ENCODE results near the gene ZNF18.
A peak's percentile ranks its signal among the peaks of the same experiment; 100 is the strongest.

The ZNF18 gene, protein sequence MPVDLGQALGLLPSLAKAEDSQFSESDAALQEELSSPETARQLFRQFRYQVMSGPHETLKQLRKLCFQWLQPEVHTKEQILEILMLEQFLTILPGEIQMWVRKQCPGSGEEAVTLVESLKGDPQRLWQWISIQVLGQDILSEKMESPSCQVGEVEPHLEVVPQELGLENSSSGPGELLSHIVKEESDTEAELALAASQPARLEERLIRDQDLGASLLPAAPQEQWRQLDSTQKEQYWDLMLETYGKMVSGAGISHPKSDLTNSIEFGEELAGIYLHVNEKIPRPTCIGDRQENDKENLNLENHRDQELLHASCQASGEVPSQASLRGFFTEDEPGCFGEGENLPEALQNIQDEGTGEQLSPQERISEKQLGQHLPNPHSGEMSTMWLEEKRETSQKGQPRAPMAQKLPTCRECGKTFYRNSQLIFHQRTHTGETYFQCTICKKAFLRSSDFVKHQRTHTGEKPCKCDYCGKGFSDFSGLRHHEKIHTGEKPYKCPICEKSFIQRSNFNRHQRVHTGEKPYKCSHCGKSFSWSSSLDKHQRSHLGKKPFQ

DNA sequence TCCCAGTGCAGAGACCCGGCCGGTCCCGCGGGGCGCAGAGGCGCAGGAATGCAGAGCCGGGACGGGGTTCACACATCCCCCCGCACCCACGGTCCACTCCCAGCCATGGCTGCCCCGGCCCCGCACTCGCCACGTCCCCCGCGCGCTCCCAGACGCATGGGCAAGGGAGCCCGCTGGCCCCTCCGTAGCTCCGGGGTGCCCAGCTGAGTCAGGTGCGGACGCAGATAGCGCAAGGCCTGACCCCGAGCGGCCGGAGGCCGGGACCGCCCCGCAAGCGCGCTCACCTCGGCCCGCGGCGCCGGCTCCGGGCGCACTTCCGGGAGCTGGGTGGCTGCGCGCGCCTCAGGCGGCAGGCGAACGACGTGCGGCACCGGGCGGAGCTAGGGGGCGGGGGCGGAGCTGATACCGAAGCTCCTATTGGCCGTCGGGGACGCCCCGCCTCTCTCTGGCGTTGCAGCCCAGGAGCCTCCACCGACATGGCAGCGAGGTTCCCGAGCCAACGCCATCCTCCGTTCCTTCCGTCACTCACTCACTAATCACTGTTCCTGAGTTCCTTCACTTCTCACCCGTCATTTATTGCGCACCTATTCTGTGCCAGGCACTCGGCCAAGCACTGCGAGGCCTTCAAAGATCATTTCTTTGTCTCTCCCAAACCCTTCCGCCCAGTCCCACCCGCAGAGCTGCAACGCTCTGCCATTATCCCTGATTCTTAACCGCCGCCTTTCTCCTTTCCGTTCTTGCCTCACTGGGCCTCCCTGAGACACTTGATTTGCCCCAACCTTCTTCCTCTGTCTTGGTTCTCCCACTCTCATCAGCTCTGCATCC lies at the start of gene ZNF18:
ZNF18 (minus strand) TSS at position 329 of the 825 bp plus-strand sequence. CDS start 4,646 bp downstream, outside the sequence.
- DNase-seq (ENCODE audit: low spot score): peak; percentile 95

DNA sequence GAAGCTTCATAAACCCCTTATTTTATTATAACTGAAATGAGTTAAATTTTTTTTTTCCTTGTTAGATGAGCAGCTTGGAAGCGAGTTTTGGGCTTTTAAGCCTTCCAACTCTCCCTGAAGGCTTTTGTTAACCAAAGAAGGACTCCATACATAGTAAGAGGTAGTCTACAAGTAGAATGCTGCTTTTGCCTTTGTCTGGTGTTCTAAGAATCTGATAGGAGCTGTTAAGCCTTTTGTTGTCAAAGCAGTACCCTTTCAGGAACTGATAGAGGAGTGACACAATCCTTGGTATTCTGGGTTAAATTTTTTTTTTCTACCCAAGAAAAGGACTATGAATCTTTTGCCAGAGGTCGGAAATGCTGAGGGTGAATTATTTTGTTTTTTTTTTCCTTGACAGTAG lies 49.5 kb upstream of the ZNF18 start:
- DNase-seq (ENCODE audit: low spot score): no peak

DNA sequence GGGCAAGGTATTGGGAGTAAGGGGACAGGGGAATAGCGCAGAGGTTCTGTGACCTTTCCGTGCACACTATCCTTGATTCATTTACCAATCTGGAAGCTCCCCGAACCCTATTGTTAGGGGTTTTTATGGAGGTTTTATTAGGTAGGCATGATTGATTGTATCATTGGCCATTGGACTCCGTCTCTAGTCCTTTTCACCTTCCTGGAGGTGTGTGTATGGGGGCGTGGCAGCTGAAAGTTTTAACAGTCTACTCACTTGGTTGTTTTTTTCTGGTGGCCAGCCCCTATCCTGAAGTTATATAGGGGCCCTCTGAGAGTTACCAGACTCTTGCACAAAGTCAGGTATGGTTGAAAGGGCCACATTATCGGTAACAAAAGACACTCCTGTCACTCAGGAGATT lies 46.4 kb upstream of the ZNF18 start:
- no peak for DNase-seq (ENCODE audit: low spot score)

DNA sequence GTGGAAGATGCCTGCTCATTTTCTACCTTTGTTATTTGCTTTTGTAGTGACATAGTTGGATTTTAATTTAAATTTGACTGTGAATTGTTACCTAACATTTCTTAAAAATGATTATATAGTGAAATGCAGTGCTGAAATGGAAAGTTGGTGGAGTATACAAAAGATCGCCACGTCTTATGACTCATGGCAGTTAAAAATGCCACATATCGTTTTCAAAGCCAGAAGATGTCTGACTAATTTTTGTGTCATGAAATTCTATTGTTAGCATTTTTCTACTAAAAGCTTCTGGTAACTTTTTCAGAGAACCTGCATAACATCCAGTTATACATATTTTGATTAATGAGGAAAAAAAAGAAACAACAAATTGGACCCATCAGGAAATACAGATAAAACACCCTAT lies 44.0 kb upstream of the ZNF18 start:
- no peak for DNase-seq (ENCODE audit: low spot score)

DNA sequence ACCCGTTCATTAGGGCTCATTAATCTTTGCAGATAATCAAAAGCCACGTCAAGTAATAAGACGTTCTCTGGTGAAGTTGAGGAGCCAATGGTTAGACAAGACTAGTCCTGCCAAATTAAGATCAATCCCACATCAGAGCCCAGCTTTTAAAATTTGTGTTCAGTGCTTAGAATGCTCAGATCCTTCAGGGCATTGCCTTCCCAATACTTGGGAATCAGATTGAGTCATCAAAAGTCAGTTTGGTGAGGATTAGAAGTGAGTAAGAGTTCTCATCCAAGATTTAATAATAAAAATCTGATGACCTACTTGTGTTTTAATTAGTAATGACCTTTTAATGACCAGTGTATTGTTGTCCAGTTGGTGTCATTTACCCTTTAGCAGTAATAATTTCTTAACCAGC lies 43.2 kb upstream of the ZNF18 start:
- DNase-seq (ENCODE audit: low spot score): no peak

DNA sequence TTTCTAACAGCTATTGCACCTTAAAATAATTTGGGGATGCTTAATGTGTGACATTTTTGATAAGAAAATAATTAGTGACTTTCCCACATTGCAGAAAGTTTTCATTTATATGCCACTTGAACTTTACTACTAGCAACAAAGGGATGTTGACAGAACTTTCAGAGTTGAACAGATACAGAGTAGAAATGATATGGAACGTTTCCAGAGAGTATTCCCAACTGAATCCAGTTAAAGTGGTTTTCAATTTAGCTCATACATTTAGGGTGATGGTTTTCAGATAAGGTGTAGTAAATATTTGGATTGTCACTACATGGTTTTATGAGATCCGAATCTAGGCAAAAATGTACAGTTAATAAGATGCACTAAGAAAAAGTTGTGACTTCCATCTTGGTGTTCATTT lies 40.7 kb upstream of the ZNF18 start:
- DNase-seq (ENCODE audit: low spot score): no peak

DNA sequence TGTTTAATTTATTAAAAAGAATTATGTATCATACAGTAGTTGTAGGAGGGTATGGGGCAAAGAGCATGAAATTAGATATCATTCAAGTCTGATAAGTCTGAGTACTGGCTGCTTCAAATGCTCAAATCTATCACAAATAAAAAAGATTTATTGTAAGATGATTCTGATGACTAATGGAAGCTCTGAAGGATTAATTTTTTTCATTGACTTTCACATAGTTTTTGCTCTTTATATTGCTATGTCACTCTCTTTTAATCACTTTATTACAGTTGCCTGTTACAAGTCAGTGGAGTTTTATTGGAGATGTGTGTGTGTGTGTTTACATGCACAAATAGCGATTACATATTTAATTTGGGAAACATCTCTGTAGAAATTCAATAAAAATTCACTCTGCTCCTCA lies 38.4 kb upstream of the ZNF18 start:
- DNase-seq (ENCODE audit: low spot score): no peak

DNA sequence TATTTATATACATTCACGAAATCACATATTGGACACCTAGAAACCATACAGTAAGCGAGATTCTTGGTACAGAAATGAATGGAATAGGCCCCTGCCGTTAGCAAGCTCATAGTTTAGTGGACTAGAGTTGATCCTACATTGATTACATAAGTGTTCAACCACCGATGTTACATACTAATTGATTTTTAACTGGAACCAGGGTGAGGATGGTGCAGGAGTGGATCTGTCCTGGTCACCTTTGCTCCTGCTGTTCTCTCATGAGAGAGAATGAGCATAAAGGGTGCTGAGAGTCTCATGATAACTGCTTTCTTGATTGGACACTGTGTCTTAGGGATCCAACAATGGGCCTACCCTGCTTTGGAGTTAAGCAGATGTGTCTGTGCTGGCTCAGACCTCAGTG lies 37.3 kb upstream of the ZNF18 start:
- DNase-seq (ENCODE audit: low spot score): no peak

DNA sequence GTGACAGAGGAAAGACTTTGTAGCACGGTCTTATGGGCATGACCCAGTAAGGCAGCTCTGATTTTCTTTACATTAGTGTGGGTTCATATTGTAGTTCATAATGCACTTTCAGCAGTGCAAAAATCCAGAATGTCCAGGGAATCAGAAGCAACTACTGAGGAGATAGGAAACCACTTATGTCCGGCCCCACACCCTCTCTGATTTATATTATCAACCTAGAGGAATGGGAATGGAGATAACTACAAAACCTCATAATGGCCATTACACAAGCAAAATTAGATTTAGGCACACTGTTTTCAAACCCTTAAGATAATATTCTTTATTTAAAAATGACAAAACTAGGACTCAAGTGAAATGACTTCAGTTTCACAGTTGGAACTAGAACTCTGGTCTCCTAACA lies 31.3 kb upstream of the ZNF18 start:
- no peak for DNase-seq (ENCODE audit: low spot score)

DNA sequence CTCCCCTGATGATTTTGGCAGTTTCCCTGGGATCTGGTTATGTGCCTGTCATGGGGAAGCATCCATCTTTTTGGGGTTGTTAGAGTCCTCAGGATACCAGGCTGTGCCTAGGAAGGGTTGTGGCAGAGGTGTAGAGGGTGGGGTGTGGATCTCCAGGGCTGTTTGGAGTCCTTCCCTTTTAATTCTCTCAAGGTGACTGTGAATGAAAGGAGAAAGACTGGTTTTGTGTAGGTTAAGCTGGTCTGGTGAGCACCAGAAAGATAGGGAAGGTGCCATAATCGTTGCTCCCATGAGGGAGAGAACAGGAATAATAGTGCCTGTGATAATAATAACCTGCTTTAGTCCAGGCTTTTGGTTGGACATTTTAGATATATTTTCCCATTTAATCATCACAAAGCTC lies 30.4 kb upstream of the ZNF18 start:
- DNase-seq (ENCODE audit: low spot score): no peak

DNA sequence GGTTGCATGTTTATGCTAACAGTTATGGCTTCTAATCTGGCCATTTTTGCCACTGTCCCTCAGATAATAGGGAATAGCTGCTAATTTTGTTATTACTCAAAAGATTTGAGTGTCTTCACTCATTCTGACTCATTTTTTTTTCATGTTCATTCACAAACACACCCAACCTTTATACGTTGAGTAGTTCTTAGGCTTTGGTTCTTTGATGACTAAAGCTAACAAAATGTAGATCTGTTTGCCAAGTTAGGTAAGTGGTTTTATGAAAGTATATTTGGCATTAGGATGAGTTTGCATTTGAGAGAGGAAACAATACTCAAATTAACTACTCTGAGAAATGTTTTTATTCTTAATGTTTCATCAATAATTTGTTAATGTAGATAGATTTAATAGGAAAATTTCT lies 27.1 kb upstream of the ZNF18 start:
- DNase-seq (ENCODE audit: low spot score): no peak

DNA sequence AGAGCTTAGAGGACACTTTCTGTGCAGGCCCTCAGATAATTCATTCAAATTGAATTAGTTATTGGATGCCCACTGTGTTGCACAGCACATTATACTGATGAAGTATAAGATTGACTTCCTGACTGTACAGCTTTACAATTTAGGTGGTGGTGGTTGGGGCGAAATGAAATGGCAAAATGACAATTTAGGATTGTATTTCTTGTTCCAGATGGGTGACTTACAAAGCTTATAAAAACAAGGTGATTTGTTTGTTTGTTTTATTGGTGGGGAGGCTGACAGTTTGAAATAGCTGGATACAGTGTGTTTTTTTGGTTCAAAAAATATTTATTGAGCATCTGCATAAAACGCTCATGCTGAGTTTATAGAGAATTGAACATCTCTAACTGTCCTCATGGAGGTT lies 25.0 kb upstream of the ZNF18 start:
- no peak for DNase-seq (ENCODE audit: low spot score)

DNA sequence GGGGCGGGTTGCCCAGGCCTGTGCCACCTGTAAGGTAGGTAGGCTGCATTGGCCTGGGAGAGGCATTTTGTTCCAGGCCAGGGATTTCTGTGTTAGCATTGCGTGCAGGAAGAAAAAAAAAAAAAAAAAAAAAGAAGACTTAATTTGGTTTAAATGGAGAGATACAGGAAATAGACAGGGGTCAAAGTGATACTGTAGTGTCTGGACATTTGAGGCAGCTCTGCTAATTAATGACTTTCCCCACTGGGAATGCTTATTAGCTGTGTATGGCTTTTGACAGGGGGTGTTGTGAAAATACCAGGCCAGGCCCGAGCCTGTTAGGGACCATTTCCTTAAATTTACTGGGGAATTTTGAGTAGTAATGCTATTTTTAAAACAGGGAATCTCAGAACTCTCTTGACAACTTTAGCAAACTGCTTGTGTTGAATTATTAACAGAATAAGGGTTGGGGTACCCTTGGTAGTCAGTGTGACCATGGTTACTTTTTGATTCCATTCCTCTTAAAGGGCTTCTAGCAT lies 24.4 kb upstream of the ZNF18 start:
- DNase-seq (ENCODE audit: low spot score): no peak

DNA sequence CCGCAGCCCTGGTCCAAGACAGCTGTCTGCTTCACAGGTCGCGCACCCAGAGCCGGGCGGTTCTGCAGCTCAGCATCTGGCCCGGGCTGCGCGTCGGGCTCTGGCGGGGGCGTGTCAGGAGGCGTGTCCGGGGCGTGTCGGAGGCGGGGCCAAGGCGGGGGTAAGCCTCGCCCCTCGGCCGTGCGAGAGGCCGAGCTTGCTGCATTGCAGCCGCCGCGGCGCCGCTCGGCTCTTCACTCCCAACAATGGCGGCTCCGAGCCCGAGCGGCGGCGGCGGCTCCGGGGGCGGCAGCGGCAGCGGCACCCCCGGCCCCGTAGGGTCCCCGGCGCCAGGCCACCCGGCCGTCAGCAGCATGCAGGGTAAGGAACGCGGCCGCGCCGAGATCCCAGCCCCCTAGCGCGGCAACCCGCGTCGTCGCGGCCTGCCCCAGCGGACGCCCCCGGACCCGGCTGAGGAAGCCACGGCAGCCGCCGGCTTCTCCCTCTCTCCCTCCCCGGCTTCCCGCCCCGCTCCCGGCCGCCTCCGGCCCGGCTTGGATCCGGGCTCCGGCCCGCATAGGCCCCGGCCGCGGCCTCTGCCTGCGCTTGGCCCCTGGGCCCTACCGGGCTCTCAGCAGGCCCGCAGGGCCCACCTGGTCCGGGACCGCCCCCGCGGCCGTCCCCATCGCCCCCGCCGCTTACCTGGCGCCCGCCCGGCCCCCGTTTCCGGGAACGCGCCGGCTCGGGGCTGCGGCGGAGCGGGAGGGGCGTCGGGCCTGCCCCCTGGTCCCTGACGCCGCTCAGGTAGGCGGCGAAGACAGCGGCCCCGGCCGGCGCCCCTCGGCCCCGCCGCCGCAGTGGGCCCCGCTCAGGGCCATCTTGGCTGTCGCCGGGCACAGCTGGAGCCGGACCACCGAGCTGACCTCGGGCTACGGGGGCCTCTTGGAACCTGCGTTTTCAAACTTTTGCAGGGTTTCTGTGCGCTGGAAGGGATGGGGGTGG lies 23.7 kb upstream of the ZNF18 start, which contains the start of gene MAP2K4:
MAP2K4 (plus strand) TSS at position 236 of the 981 bp plus-strand sequence; CDS start at position 246, 10 bp downstream.
- DNase-seq (ENCODE audit: low spot score): peak; percentile 90

DNA sequence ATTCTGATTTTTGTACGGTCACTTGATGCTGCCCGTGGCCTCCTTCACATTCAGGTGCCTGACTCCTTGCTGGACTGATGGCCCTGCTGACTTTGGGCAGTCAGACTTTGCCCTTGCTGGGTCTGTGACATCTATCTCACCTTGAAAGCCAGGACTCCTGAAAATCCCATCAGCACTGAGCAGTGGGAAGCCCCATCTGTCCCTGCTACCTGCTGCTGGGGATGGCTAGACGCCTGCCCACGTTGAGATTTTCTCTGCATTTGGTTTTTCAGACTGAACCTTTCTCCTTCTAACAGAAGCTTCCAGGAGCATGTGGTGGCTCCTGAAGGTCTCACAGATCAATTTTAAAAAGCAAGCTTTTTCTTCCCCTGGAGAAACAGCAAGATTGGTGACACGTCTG lies 10.2 kb upstream of the ZNF18 start:
- DNase-seq (ENCODE audit: low spot score): no peak

DNA sequence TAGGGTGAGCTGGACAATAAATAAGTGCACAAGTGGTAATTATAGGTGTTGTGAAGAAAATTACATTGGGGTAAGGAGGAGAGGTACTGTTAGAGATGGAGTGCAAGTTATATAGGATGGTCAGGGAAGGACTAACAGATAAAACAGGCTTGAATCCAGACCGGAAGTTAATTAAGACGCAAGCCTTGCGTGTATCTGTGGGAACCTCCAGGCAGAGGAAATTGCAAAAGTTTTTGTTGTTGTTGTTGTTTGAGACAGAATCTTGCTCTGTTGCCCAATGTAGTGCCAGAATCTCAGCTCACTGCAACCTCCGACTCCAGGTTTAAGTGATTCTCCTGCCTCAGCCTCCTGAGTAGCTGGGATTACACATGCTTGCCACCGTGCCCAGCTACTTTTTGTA lies 2.4 kb upstream of the ZNF18 start:
- no peak for DNase-seq (ENCODE audit: low spot score)

DNA sequence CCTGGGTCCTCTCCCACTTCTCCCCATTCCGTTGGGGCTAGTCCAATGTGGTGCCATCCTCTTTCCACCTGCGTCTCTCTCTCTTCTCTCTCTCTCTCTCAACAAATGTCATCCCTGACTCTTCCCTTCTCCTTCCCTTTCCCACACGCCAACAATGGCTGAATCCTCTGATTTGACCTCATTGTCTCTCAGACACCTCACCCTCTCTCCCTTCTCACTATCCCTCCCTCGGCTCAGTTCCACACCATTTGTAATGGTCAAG lies 628 bp upstream of the ZNF18 start:
- DNase-seq (ENCODE audit: low spot score): no peak

DNA sequence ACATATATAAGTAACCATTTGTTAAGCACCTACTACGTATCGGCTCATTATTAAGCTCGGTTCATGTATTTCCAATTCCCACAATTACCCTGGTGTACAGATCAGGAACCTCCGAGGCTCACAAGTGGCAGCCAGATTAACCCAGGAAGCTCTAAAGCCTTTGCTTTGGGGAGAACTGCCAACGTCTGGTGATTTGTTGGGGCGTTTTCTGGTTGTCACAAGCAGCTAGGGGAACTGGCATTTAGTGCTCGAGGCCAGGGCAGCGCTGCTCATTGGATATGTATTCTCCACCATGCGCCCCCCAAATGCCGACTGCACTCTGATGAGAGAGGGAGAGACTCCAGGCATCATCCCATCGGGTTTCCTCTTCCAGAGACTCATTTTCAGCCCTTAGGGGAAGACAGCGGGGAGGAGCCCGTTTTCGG lies 541 bp downstream of the ZNF18 start:
- DNase-seq (ENCODE audit: low spot score): peak; percentile 53

DNA sequence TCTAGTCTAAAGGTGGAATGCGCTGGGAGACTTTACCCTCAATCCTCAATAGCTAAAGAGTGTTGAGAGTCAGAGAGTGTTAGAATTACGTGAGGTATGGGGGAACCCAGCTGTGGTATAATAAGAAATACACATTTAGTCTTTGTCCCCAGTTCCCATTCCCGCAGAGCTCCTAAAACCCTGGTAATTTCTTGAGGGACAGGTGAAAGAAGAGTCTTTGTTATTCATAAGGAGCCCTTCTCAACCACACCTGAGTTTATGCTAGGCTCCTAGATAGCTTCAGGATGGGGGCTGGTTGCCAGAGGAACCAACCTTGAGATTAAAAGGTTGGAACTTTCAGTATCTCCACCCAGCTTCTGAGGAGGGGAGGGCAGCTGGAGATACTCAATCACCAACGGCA lies 5.8 kb downstream of the ZNF18 start:
- no peak for DNase-seq (ENCODE audit: low spot score)

DNA sequence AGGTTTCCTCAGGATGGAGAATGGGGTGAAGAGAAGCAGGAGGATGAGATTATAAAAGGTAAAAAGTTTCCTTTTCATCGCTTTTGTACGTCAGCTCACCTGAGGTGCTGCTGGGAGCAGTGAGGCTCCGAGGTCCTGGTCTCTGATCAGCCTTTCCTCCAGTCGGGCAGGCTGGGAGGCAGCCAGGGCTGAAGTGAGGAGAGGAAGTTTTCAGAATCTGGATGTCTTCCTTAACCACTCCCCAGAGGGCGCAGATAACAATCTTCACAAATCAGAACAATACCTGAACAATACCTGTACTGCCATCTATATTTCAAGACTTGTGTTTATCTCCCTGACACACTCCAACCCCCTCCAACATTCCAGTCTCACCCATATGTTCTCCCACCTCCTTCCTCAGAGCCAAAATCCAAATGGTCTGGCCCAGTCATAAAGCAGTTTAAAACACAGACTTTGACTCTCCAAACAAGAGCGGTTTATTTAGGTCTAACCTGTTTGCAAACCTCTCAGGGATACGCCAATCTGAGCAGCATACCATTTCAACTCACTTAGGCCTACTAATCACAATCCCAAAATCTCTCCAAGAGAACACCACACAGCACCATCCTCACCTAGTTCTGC lies 6.8 kb downstream of the ZNF18 start:
- no peak for DNase-seq (ENCODE audit: low spot score)

DNA sequence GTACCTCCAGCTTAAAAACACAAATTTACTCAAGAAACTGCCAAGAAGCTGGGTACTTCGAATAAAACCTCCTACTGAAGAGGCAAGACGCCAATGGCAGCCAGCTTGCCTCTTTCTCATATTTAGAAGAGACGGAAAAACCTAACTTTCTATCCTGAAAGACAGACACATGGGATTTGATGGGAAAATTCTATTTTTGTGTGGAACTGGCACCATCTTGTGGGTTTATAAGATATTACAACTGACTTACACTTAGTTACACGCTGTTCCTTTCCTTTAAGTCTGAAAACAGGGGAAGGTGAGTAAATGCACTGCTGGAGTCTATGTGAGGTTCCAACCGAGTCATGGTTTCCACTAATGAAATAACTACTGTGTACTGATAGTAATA lies 10.3 kb downstream of the ZNF18 start:
- DNase-seq (ENCODE audit: low spot score): peak; percentile 34
